HCT116 (cell line): ENCODE measurements around the gene ALKBH6. TPM values are rescaled to one million over a fixed set of nuclear protein-coding genes. Genes with fewer than 3 reads are reported as not detected.

Experiments used
- ATAC-seq: fragments of 200-7000 bp; cut with Tn5 transposase; 2 replicates; pipeline ENCODE4 v1.9.1; 2020; ENCODE audit warnings: mild to moderate bottlenecking, moderate library complexity
- BruUV-seq: library from RNA; stranded (reverse); fragments of 400-500 nt; replicated peaks from 2 replicates; lab custom pipeline; 2021; lab: Mats Ljungman, UMichigan
- CTCF ChIA-PET: fragments of 300-600 bp; sonication (Branson Sonifier 250); formaldehyde crosslinking; loops from one replicate; lab custom pipeline; 2021; ENCODE audit warnings: antibody characterized with exemption; lab: Charles Lee
- POLR2A ChIA-PET: fragments of 300-600, 350-600 bp; sonication (Branson Sonifier 250); formaldehyde crosslinking; loops from one replicate; lab custom pipeline; 2021; ENCODE audit warnings: antibody characterized with exemption; lab: Charles Lee
- RAD21 ChIA-PET, 2 experiments: fragments of 300-600 bp; sonication (Branson Sonifier 250); formaldehyde crosslinking; loops; one replicate each; lab custom pipeline; 2023; ENCODE audit warnings: low total read pairs in 2 of 2; ENCODE audit not compliant: uncharacterized antibody in 2 of 2, unreplicated experiment in 2 of 2, low non-redundant PET in 1 of 2; lab: Charles Lee
- DNase-seq: peaks from one replicate; pipeline ENCODE4 v3.0.0-alpha.2; 2010; ENCODE audit warnings: low read depth, low spot score
- H2AFZ ChIP-seq: fragments of 200-600 bp; shearing (Covaris generic), sonication (generic); 2 replicates; pipeline ENCODE4 v1.6.1; 2017; ENCODE audit warnings: low read depth, mixed run types, mixed read lengths, antibody characterized with exemption, low read length; ENCODE audit not compliant: poor library complexity, severe bottlenecking
- H3K27ac ChIP-seq: 2 replicates; pipeline ENCODE4 v1.5.1; 2012; ENCODE audit warnings: low read depth, low read length
- H3K27me3 ChIP-seq: fragments of 200-600 bp; sonication (generic); 2 replicates; pipeline ENCODE4 v1.6.1; 2016; ENCODE audit warnings: mixed run types, low read length, mixed read lengths; ENCODE audit not compliant: insufficient read depth
- H3K36me3 ChIP-seq, 2 experiments: fragments of 200-500 bp in 1 of 2; fragments of 200-600 bp in 1 of 2; sonication (Bioruptor generic) in 1 of 2; sonication (generic) in 1 of 2; 2 replicates each; pipeline versions ENCODE4 v1.5.1 to v1.6.1; 2014 to 2016; ENCODE audit warnings: low read length in 2 of 2, inconsistent platforms in 1 of 2, mixed read lengths in 1 of 2, mixed run types in 1 of 2; ENCODE audit not compliant: insufficient read depth in 2 of 2, control insufficient read depth in 1 of 2
- H3K4me1 ChIP-seq, 2 experiments: fragments of 200-600 bp in 1 of 2; sonication (generic) in 1 of 2; 2 replicates each; pipeline versions ENCODE4 v1.5.1 to v1.6.1; 2012 to 2017; ENCODE audit warnings: low read length in 2 of 2, inconsistent platforms in 1 of 2, mild to moderate bottlenecking in 1 of 2, mixed read lengths in 1 of 2, mixed run types in 1 of 2, moderate library complexity in 1 of 2; ENCODE audit not compliant: insufficient read depth in 2 of 2, control insufficient read depth in 1 of 2
- H3K4me2 ChIP-seq: fragments of 200-600 bp; sonication (generic); 2 replicates; pipeline ENCODE4 v1.6.1; 2017; ENCODE audit warnings: mixed run types, low read length, mixed read lengths
- H3K4me3 ChIP-seq, 2 experiments: fragments of 200-600 bp in 1 of 2; sonication (generic) in 1 of 2; replicated peaks in 1 of 2; 2 replicates each; pipeline ENCODE4 v1.5.1; 2011 to 2016; ENCODE audit warnings: low read length in 2 of 2, control low read depth in 1 of 2, low read depth in 1 of 2, mild to moderate bottlenecking in 1 of 2, mixed read lengths in 1 of 2, mixed run types in 1 of 2
- H3K79me2 ChIP-seq: fragments of 200-600 bp; sonication (generic); 2 replicates; pipeline ENCODE4 v1.6.1; 2017; ENCODE audit warnings: mild to moderate bottlenecking, mixed run types, low read length, moderate library complexity, mixed read lengths; ENCODE audit not compliant: insufficient read depth
- H3K9ac ChIP-seq: fragments of 200-600 bp; sonication (generic); 2 replicates; pipeline ENCODE4 v1.6.1; 2016; ENCODE audit warnings: low read length, mixed read lengths
- H3K9me2 ChIP-seq: fragments of 200-600 bp; sonication (generic), shearing (Covaris generic); 2 replicates; pipeline ENCODE4 v1.6.1; 2017; ENCODE audit warnings: mixed run types, mild to moderate bottlenecking, moderate library complexity; ENCODE audit not compliant: insufficient read depth
- H3K9me3 ChIP-seq, 2 experiments: fragments of 200-500 bp in 1 of 2; fragments of 200-600 bp in 1 of 2; sonication (Bioruptor generic) in 1 of 2; sonication (generic) in 1 of 2; 2 replicates each; pipeline ENCODE4 v1.6.1; 2014 to 2017; ENCODE audit warnings: low read length in 2 of 2, mixed read lengths in 2 of 2, inconsistent platforms in 1 of 2, low read depth in 1 of 2, mild to moderate bottlenecking in 1 of 2, mixed run types in 1 of 2, moderate library complexity in 1 of 2; ENCODE audit not compliant: control insufficient read depth in 1 of 2, insufficient read depth in 1 of 2
- H4K20me1 ChIP-seq: fragments of 200-600 bp; sonication (generic), shearing (Covaris generic); 2 replicates; pipeline ENCODE4 v1.6.1; 2017; ENCODE audit warnings: mixed run types, mild to moderate bottlenecking, moderate library complexity; ENCODE audit not compliant: insufficient read depth
- CBX3 ChIP-seq: IDR thresholded peaks from 2 replicates; pipeline ENCODE4 v1.6.1; 2012; ENCODE audit warnings: low read depth
- CEBPB ChIP-seq: IDR thresholded peaks from 2 replicates; pipeline ENCODE4 v1.6.1; 2012; ENCODE audit warnings: low read depth
- EGR1 ChIP-seq: IDR thresholded peaks from 2 replicates; pipeline ENCODE4 v1.6.1; 2012; ENCODE audit warnings: low read depth
- ELF1 ChIP-seq: IDR thresholded peaks from 2 replicates; pipeline ENCODE4 v1.6.1; 2012; ENCODE audit warnings: low read depth, borderline replicate concordance
- EZH2 ChIP-seq: fragments of 200-600 bp; sonication (generic); IDR thresholded peaks from 2 replicates; pipeline ENCODE4 v1.6.1; 2017; ENCODE audit warnings: antibody characterized with exemption, mixed run types
- EZH2phosphoT487 ChIP-seq: fragments of 200-600 bp; IDR thresholded peaks from 2 replicates; pipeline ENCODE4 v1.6.1; 2018; ENCODE audit warnings: antibody characterized with exemption, borderline replicate concordance
- MAX ChIP-seq: IDR thresholded peaks from 2 replicates; pipeline ENCODE4 v1.6.1; 2012
- POLR2A ChIP-seq: IDR thresholded peaks from 2 replicates; pipeline ENCODE4 v1.7.0; 2011; ENCODE audit warnings: borderline replicate concordance; ENCODE audit not compliant: insufficient read depth, insufficient read length; ENCODE audit errors: extremely low read depth
- POLR2AphosphoS5 ChIP-seq: IDR thresholded peaks from 2 replicates; pipeline ENCODE4 v1.6.1; 2011; ENCODE audit warnings: mild to moderate bottlenecking, low read depth, low read length, moderate library complexity
- RAD21 ChIP-seq: IDR thresholded peaks from 2 replicates; pipeline ENCODE4 v1.6.1; 2012; ENCODE audit warnings: low read depth, mild to moderate bottlenecking
- REST ChIP-seq: IDR thresholded peaks from 2 replicates; pipeline ENCODE4 v1.6.1; 2012; ENCODE audit warnings: low read depth
- SP1 ChIP-seq: IDR thresholded peaks from 2 replicates; pipeline ENCODE4 v1.6.1; 2012; ENCODE audit warnings: low read depth
- SRF ChIP-seq: IDR thresholded peaks from 2 replicates; pipeline ENCODE4 v1.6.1; 2012; ENCODE audit warnings: low read depth
- TCF7L2 ChIP-seq: IDR thresholded peaks from 2 replicates; pipeline ENCODE4 v1.7.0; 2011; ENCODE audit warnings: borderline replicate concordance, inconsistent platforms; ENCODE audit not compliant: insufficient read depth, insufficient read length; ENCODE audit errors: extremely low read depth
- YY1 ChIP-seq: IDR thresholded peaks from 2 replicates; pipeline ENCODE4 v1.6.1; 2011; ENCODE audit warnings: low read length, low read depth, moderate library complexity, mild to moderate bottlenecking; ENCODE audit not compliant: insufficient replicate concordance; ENCODE audit errors: extremely low read depth
- ZFX ChIP-seq: fragments of 450-650 bp; IDR thresholded peaks from 2 replicates; pipeline ENCODE4 v1.6.1; 2017
- intact Hi-C: fragments of 100-400 bp; cut with micrococcal nuclease; formaldehyde crosslinking; loops from 2 replicates; pipeline ENCODE4 v1.10.0; 2022
- total RNA-seq: library from RNA; stranded (reverse); gene quantifications from one replicate; pipeline ENCODE4 v1.2.1, GENCODE V29; 2021; ENCODE audit not compliant: unreplicated experiment
- TF ChIP-seq, protein P1 (sequence below): IDR thresholded peaks from 2 replicates; pipeline ENCODE4 v1.6.1; 2011; ENCODE audit warnings: mild to moderate bottlenecking, low read length, moderate library complexity; ENCODE audit not compliant: insufficient replicate concordance; ENCODE audit errors: extremely low read depth
- TF ChIP-seq, protein P2 (sequence below): IDR thresholded peaks from 2 replicates; pipeline ENCODE4 v1.6.1; 2012

ALKBH6 gene
- total RNA-seq, 1 experiment from 2014 or later = 28.6 TPM

- no peak for TF ChIP-seq TCF7L2
- TF ChIP-seq MAX = no peak
- TF ChIP-seq, protein P1, sequence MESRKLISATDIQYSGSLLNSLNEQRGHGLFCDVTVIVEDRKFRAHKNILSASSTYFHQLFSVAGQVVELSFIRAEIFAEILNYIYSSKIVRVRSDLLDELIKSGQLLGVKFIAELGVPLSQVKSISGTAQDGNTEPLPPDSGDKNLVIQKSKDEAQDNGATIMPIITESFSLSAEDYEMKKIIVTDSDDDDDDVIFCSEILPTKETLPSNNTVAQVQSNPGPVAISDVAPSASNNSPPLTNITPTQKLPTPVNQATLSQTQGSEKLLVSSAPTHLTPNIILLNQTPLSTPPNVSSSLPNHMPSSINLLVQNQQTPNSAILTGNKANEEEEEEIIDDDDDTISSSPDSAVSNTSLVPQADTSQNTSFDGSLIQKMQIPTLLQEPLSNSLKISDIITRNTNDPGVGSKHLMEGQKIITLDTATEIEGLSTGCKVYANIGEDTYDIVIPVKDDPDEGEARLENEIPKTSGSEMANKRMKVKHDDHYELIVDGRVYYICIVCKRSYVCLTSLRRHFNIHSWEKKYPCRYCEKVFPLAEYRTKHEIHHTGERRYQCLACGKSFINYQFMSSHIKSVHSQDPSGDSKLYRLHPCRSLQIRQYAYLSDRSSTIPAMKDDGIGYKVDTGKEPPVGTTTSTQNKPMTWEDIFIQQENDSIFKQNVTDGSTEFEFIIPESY = no peak
- TF ChIP-seq, protein P2, sequence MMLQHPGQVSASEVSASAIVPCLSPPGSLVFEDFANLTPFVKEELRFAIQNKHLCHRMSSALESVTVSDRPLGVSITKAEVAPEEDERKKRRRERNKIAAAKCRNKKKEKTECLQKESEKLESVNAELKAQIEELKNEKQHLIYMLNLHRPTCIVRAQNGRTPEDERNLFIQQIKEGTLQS = no peak
- no peak for TF ChIP-seq SRF
- TF ChIP-seq EZH2phosphoT487 = no peak
- TF ChIP-seq CEBPB = no peak
- no peak for TF ChIP-seq ELF1
- TF ChIP-seq RAD21 = no peak
- no peak for TF ChIP-seq POLR2A
- no peak for TF ChIP-seq YY1
- TF ChIP-seq EZH2 = no peak
- TF ChIP-seq POLR2AphosphoS5 = no peak
- no peak for TF ChIP-seq ZFX
- TF ChIP-seq SP1 = no peak
- TF ChIP-seq REST = no peak
- TF ChIP-seq EGR1 = no peak
- no peak for TF ChIP-seq CBX3
- H3K4me1 ChIP-seq = peaks cover 9 to 11% of the 10 kb centered on the region in 2 experiments; a peak in 3 of 4 replicates
- ChIA-PET CTCF (no interaction called here), RAD21 (no interaction called here), POLR2A (no interaction called here)
- H3K4me2 ChIP-seq = no peak overlapping the region
- H3K79me2 ChIP-seq = no peaks in the 10 kb centered on the region
- BruUV-seq = no TSS peak
- no peaks in the 10 kb centered on the region for H3K27me3 ChIP-seq
- intact Hi-C loops = no loop called here
- H3K9me2 ChIP-seq = no peaks in the 10 kb centered on the region
- H2AFZ ChIP-seq = no peak overlapping the region
- H3K27ac ChIP-seq = no peak overlapping the region
- no peak overlapping the region for H3K9ac ChIP-seq
- H4K20me1 ChIP-seq = no peaks in the 10 kb centered on the region
- H3K9me3 ChIP-seq = no peaks in the 10 kb centered on the region
- no peaks in the 10 kb centered on the region for H3K36me3 ChIP-seq
- no peak for ATAC-seq
- no peak for DNase-seq
- H3K4me3 ChIP-seq = no peak overlapping the region
Observed at GRCh38 chr19:35959968-35960320, 54.1 kb downstream of the ALKBH6 start.
